IPS-NIHi7 (cell line): ENCODE data around the gene C19orf85.
A peak's percentile ranks its signal among the peaks of the same experiment; 100 is the strongest.
"Not testable (repeated sequence)": the region's sequence is repeated elsewhere in the genome, so short reads cannot be mapped to it uniquely, and the experiment has no call there.

Experiments
- DNase-seq: peaks from one replicate; pipeline ENCODE4 v3.0.0; 2012; ENCODE audit warnings: mixed read lengths; ENCODE audit errors: extremely low spot score

The C19orf85 gene

GRCh38 chr19:55457683-55458457 lies 6.7 kb downstream of the C19orf85 start:
- no peak for DNase-seq

- DNase-seq: no peak
Observed at GRCh38 chr19:55456347-55456746, 8.2 kb downstream of the C19orf85 start.

- DNase-seq: no peak
Observed at GRCh38 chr19:55455576-55456235, 8.8 kb downstream of the C19orf85 start.

GRCh38 chr19:55454787-55455243 lies 9.7 kb downstream of the C19orf85 start:
- peak; percentile 67 for DNase-seq

GRCh38 chr19:55453511-55454260 lies 10.9 kb downstream of the C19orf85 start:
- DNase-seq: no peak

- DNase-seq: peak; percentile 91
Observed at GRCh38 chr19:55452749-55453346, 11.7 kb downstream of the C19orf85 start.

- no peak for DNase-seq
Observed at GRCh38 chr19:55451965-55452748, 12.4 kb downstream of the C19orf85 start.

GRCh38 chr19:55451163-55451964 lies 13.2 kb downstream of the C19orf85 start:
- no peak for DNase-seq

GRCh38 chr19:55449469-55449868 lies 15.1 kb downstream of the C19orf85 start:
- no peak for DNase-seq

- not testable (repeated sequence) for DNase-seq
Observed at GRCh38 chr19:55448175-55448490, 16.4 kb downstream of the C19orf85 start.

GRCh38 chr19:55447421-55448174 lies 17.0 kb downstream of the C19orf85 start:
- DNase-seq: no peak

GRCh38 chr19:55446060-55446459 lies 18.5 kb downstream of the C19orf85 start:
- no peak for DNase-seq

- DNase-seq: no peak
Observed at GRCh38 chr19:55444646-55445045, 19.9 kb downstream of the C19orf85 start.

- DNase-seq: no peak
Observed at GRCh38 chr19:55443824-55444480, 20.6 kb downstream of the C19orf85 start.

GRCh38 chr19:55443045-55443823 lies 21.3 kb downstream of the C19orf85 start, which contains the start of gene SHISA7:
Gene SHISA7 (minus strand): TSS chr19:55443300. CDS start chr19:55442863, 437 bp downstream.
- DNase-seq: no peak

GRCh38 chr19:55442372-55442961 lies 22.1 kb downstream of the C19orf85 start:
- no peak for DNase-seq

GRCh38 chr19:55441692-55442321 lies 22.7 kb downstream of the C19orf85 start:
- DNase-seq: peak; percentile 84
